ENCODE results near the gene SBNO2.

- no peak for TF ChIP-seq POLR2A (IDR thresholded peaks at IDR 0.05)
- TF ChIP-seq CTCF (IDR thresholded peaks at IDR 0.05): no peak
These were observed 42.1 kb downstream of the SBNO2 start for GRCh38 chr19:1131718-1132551.
